ENCODE results near the gene PLA2G2C. TPM values are rescaled to one million over a fixed set of nuclear protein-coding genes. Genes with fewer than 3 reads are reported as not detected.

The PLA2G2C gene
- total and polyA plus RNA-seq, 2 donors (not counting 3 experiments of a cell fraction or from before 2014, with no cell fraction given) = not detected

GRCh38 chr1:20172033-20172590 lies 14.2 kb downstream of the PLA2G2C start:
- no peaks in the 10 kb centered on the region for H3K9me3 ChIP-seq (replicated peaks; ENCODE audit: control insufficient read depth, insufficient read depth, low read length)
- POLR2A ChIA-PET = interaction anchor here (0.6 kb wide), 1 partner anchor 31 kb away, joined by 4 read pairs; no protein-coding TSS in a partner anchor
- no TSS peak for BruUV-seq (replicated peaks)
- no peaks in the 10 kb centered on the region for H3K9me1 ChIP-seq (replicated peaks; ENCODE audit: control insufficient read depth, extremely low read depth, insufficient read depth, low read length)
- DNase-seq (ENCODE audit: low read depth, low spot score) = no peak
- dilution Hi-C loops (cut with MboI; ENCODE audit: extremely low pct_ligation_motif_present, low sequenced_read_pairs) (no loop called here), intact Hi-C loops (cut with micrococcal nuclease) (no loop called here)
- no peak for FAIRE-seq
- no peaks in the 10 kb centered on the region for H4K20me1 ChIP-seq (replicated peaks; ENCODE audit: control insufficient read depth, extremely low read depth, insufficient read depth, low read length)
- no peak for TF ChIP-seq FOS (IDR thresholded peaks at IDR 0.05; ENCODE audit: borderline replicate concordance, insufficient read depth, low read length)
- no peak for TF ChIP-seq POLR2AphosphoS5 (IDR thresholded peaks at IDR 0.05; ENCODE audit: insufficient read depth, low read depth, low read length)
- TF ChIP-seq POLR2A (IDR thresholded peaks at IDR 0.05; ENCODE audit: low read depth, low read length) = no peak
- no peak for TF ChIP-seq EZH2 (IDR thresholded peaks at IDR 0.05; ENCODE audit: borderline replicate concordance, low read depth, low read length, severe bottlenecking)
- TF ChIP-seq GATA2 (IDR thresholded peaks at IDR 0.05; ENCODE audit: insufficient read depth, insufficient read length, low read depth, low read length) = no peak
- TF ChIP-seq, protein P1, sequence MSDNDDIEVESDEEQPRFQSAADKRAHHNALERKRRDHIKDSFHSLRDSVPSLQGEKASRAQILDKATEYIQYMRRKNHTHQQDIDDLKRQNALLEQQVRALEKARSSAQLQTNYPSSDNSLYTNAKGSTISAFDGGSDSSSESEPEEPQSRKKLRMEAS (IDR thresholded peaks at IDR 0.05; ENCODE audit: insufficient read depth, insufficient read length) = no peak
- TF ChIP-seq MYC (IDR thresholded peaks at IDR 0.05; ENCODE audit: low read depth, low read length) = no peak
- TF ChIP-seq JUN (IDR thresholded peaks at IDR 0.05; ENCODE audit: borderline replicate concordance, insufficient read depth, insufficient read length, low read depth) = no peak
- TF ChIP-seq CTCF (IDR thresholded peaks at IDR 0.05; ENCODE audit: extremely low read depth in 1 of 2, insufficient read depth in 1 of 2, low read depth in 1 of 2, low read length in 2 of 2) = no peak
- no peaks in the 10 kb centered on the region for H3K36me3 ChIP-seq (ENCODE audit: control insufficient read depth in 2 of 2, extremely low read depth in 1 of 2, insufficient read depth in 2 of 2, low read length in 2 of 2)
- H3K9ac ChIP-seq (replicated peaks; ENCODE audit: extremely low read depth, insufficient read depth, low read length) = no peak overlapping the region
- no peak overlapping the region for H3K27ac ChIP-seq (ENCODE audit: insufficient read depth, low read depth, low read length)
- peaks cover 1 to 2% of the 10 kb centered on the region in 2 experiments for H3K27me3 ChIP-seq (ENCODE audit: control insufficient read depth in 2 of 2, insufficient read depth in 2 of 2, low read length in 2 of 2)
- H3K4me3 ChIP-seq (replicated peaks in 1 of 3; ENCODE audit: insufficient read depth in 1 of 3, low read depth in 1 of 3, low read length in 3 of 3) = no peak overlapping the region
- H3K79me2 ChIP-seq (ENCODE audit: control insufficient read depth, insufficient read depth, low read length) = no peaks in the 10 kb centered on the region
- H2AFZ ChIP-seq (ENCODE audit: low read depth, low read length) = no peak overlapping the region
- CTCF ChIA-PET = interaction anchor here (2.1 kb wide), 1 partner anchor 20 kb away, joined by 6 read pairs; no protein-coding TSS in a partner anchor
- H3K4me2 ChIP-seq (ENCODE audit: insufficient read depth, low read length) = no peak overlapping the region
- no peaks in the 10 kb centered on the region for H3K4me1 ChIP-seq (ENCODE audit: control insufficient read depth, extremely low read depth, insufficient read depth, low read length)

All from endothelial cell of umbilical vein (primary cell).